Astrocyte of the cerebellum (primary cell): ENCODE data around the gene ZNF766.
"Not testable (repeated sequence)": the region's sequence is repeated elsewhere in the genome, so short reads cannot be mapped to it uniquely, and the experiment has no call there.

Experiments
- DNase-seq: peaks from one replicate; pipeline ENCODE4 v3.0.0-alpha.2; 2011; ENCODE audit warnings: low read depth
- H3K4me3 ChIP-seq: 2 replicates; pipeline ENCODE4 v1.5.1; 2011; ENCODE audit warnings: mild to moderate bottlenecking, low read depth, low read length, moderate library complexity
- CTCF ChIP-seq: IDR thresholded peaks from 2 replicates; pipeline ENCODE4 v1.5.1; 2012; ENCODE audit warnings: low read length, low read depth, moderate library complexity, mild to moderate bottlenecking; ENCODE audit errors: missing control alignments
- in situ Hi-C: cut with HindIII; loops from 2 replicates; pipeline ENCODE4 v1.10.0; 2017; ENCODE audit warnings: low sequenced_read_pairs

ZNF766 gene

GRCh38 chr19:52237197-52237596, 32.2 kb upstream of the ZNF766 start:
- in situ Hi-C loops: no loop called here
- no peak overlapping the region for H3K4me3 ChIP-seq
- TF ChIP-seq CTCF: no peak
- DNase-seq: no peak

DNA sequence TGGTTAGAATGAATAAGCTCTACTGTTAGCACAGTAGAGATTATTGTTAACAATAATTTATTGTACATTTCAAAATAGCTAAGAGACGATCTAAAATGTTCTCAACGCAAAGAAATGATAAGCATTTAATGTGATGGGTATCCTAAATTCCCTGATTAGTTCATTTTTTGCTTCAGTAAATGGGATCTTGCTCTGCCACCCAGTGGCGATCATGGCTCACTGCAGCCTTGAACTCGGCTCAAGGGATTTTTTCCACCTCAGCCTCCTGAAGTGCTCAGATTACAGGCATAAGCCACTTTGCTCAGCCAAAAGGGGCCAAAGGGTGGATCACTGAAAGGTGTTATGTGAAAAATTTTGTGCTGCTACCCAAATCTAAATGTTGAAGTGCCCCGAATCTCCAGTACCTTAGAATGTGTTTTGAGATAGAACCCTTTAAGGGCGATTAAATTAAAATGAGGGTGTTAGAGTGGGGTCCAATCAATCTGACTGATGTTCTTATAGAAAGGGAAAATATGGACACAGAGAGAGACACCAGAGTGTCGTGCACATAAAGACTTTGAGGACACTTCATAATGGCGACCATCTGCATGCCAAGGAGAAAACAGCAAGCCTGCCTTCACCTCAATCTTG, 31.5 kb upstream of the ZNF766 start:
- H3K4me3 ChIP-seq: no peak overlapping the region
- in situ Hi-C loops: no loop called here
- DNase-seq: peak; percentile 31
- peak; percentile 91 for TF ChIP-seq CTCF

DNA sequence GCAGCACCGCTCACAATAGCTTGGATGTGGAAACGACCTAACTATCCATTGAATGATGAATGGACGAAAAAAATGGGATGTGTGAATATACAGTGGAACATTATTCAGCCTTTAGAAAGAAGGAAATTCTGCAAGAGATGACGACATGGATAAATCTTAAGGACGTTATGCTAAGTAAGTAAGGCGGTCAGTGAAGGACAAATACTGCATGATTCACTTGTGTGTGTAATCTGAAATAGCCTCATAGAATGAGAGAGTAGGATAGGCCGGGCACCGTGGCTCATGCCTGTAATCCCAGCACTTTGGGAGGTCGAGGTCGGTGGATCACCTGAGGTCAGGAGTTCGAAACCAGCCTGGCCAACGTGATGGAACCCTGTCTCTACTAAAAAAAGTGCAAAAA, 25.4 kb upstream of the ZNF766 start:
- no peak for TF ChIP-seq CTCF
- DNase-seq: no peak
- H3K4me3 ChIP-seq: no peak overlapping the region
- in situ Hi-C loops: no loop called here

DNA sequence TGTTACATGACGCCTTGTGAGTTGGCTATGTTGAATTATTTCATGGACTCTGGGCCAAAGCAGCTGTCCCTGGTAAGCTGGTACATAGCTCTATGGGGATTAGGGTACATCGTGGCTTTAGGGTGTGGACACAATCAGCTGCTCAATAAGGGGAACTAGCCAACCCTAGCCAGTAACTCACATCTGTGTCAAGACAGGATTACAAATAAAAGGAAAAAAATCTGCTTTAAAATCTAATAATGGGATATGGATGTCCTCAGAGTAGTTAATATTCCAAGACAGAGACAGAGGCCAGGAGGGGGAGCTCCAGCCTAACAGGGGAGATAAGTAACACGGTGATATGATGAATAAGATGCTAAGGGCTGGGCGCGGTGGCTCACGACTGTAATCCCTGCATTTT, 21.1 kb upstream of the ZNF766 start:
- in situ Hi-C loops: no loop called here
- H3K4me3 ChIP-seq: no peak overlapping the region
- TF ChIP-seq CTCF: no peak

DNA sequence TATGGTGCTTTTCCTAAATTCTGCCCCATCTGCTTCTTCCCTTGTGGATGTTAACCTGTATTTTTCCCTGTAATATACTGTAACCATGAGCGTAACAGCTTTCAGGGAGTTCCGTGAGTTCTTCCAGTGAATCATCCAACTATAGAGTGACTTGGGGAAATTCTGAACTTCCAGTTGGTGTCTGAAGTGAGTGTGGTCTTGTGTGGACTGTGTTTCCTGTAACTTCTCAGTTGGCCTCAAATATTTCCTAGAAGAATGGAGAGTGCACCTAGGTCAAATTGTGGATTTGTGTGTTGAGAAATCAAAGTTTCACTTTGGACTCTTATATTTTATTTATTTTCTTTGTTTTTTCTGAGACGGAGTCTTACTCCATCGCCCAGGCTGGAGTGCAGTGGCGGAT, 11.0 kb upstream of the ZNF766 start:
- in situ Hi-C loops: no loop called here
- TF ChIP-seq CTCF: no peak
- H3K4me3 ChIP-seq: no peak overlapping the region
- no peak for DNase-seq

More for the DNA sequence above, 21.1 kb upstream of the ZNF766 start:
- DNase-seq: no peak

DNA sequence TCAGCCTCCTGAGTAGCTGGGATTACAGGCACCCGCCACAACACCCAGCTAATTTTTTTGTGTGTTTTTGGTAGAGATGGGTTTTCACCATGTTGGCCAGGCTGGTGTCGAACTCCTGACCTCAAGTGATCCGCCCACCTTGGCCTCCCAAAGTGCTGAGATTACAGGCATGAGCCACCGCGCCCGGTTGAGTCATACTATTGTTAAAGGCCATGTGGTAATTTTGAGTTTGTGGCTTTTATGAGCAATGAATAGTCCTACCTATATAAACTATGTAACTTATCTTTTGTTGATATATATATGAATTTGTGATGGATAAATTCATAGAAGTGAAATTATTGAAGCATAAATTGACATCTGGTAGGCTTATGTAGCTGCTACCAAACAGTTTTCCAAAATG, 3.8 kb upstream of the ZNF766 start:
- DNase-seq, in situ Hi-C loops, H3K4me3 ChIP-seq: not testable (repeated sequence)

DNA sequence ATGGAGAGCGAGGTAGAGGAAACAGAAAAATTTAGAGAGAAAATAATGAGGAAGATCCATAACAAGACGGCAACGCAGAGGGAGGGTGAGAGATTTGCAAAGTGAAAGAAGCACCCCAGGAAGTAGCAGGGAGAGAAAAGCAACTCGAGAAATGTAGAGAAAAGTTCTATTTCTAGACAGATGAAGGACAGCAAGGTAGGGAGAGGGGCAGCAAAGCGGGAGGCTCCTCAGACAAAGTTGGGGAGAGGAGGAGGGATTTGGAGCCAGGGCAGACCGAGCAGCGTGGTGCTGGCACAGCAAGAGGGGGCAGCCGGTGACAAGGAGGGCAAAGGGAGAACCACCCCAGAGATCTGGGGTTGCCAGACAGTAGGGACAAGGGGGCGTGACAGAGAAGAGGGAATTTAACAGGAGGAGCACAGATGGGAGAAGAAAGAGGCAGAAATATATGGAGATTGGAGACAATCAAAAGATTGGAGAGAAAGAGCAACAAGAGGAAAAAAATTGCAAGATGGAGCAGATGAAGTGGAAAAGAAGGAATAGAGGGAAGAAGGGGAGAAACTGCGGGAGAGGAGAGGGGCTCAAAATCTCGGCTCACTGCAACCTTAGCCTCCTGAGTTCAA, 989 bp downstream of the ZNF766 start:
- TF ChIP-seq CTCF: no peak
- DNase-seq: no peak
- in situ Hi-C loops: no loop called here
- H3K4me3 ChIP-seq: peak overlapping the region; percentile 95
